ENCODE results near the gene STXBP3.

STXBP3 gene

DNA sequence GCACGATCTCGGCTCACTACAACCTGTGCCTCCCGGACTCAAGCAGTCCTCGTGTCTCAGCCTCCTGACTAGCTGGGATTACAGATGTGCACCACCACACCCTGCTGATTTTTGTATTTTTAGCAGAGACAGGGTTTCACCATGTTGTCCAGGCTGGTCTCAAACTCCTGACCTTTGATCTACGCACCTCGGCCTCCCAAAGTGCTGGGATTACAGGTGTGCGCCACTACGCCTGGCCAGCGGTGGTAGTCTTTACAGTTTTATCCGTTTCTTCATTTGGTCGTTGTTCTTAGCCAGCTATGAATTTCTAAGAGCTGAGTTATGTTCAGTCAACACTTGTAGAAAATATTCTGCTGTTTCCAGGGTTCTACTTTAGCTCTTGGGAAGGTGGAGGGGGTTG lies 57.1 kb downstream of the STXBP3 start:
- DNase-seq (ENCODE audit: low read depth in 2 of 2): no peak

DNA sequence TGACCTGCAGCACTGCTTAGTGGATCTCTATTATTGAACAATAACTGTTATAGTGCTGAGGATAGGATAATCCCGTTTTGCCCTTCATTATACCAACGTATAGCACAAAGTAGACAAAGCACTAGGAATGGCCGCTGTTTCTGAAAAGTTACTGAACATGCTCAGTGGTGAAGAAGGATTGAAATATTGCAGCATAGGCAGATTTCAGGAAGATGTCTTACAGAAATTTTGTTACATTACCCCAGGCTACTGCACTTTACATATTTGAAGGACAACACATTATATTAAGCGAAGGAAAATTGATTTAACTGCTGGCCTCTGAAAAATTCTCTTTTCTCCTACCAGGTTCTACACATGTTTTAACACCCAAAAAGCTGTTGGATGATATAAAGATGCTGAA lies 62.0 kb downstream of the STXBP3 start:
- DNase-seq (ENCODE audit: low read depth in 2 of 2): no peak

DNA sequence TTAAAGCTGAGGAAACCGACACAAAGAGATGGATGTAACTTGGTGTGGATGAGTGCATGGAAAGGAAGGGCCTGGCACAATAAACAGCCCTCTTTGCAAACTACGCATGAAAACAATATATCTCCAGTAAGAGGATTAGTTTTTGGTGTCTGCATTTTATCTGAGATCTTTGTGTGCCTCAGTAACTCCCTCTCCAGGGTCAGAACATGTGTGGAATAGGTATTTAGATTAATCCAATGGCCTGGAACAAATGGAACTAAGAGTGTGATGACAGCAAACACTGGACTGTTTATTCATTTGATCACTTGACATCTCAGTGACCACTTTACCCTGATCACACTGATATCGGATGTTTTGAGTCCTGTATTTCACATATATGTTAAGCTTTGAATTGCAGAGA lies 65.1 kb downstream of the STXBP3 start:
- DNase-seq (ENCODE audit: low read depth in 2 of 2): no peak

DNA sequence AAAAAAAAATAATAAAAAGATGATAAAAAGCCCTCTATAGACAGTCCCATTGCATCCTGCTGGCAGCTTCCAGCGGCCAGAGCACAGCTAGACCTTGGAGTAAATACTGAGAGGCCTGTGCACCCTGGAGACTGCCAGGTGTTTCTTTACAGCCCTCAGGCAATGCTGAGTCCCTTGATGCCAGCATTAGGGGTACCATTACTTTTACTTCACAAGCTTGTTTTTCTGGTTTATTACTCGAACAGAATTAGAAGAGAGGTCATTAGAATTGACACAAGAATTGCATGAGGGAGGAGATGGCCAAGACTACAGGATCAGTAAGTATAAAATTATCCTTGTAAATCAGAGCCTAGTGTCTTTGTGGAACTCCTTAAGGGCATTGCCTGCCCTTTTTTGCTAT lies 66.9 kb downstream of the STXBP3 start:
- no peak for DNase-seq (ENCODE audit: low read depth in 2 of 2)

DNA sequence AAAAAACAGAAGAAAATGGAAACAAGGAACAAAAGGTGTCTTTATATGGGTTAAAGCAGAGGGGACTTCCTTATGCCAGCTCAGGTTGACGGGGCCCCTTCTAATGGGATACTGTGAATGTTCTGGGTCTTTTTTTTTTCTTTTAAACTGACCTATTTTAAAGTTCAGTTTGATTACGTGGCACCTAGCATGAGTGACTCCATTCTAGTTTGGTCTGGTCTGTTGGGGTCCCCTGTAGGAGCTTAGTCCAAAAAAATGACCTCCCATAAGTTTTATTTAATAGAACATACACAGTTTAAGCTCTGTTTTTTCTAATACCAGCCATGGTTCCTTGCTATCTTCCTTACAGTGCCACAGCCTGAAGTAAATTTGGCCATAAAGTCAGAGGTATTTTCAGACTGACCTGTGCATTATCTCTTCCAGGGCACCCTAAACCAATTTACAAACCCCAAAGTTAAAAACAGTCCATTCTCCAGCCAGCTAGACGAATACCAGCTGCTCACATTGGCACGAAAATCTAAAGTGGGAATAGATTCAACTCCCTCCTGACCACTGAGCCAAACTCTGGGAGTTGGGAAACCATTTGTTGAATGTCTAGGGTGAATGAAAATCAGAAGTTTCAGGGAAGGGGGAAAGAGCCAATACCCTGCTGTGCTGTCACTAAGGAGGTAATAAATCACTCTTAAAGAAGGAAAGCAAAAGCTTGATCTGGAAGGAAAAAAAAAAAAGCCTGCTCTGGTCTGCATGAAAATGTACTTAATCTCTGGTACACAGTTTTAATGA lies 68.1 kb downstream of the STXBP3 start:
- peak in 1 of 2 experiments; percentile 4 for DNase-seq (ENCODE audit: low read depth in 2 of 2)

DNA sequence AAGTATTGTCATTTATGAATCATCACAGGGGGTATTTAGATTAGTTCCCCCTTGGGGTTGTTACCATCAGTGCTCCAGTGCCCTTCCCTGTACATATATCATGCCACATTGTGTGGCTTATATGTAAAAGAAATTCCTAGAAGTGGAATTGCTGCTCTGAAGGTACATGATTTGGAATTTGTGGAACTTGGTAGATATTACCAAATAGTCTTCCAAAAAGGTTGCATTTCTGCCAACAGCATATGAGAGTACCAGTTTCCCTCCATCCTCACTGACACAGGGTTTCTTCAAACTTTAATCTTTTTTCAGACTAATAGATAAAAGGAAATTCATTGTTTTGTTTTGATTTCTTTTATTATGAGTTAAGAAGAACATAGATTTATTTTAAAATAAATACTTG lies 69.1 kb downstream of the STXBP3 start:
- DNase-seq (ENCODE audit: low read depth in 2 of 2): no peak

DNA sequence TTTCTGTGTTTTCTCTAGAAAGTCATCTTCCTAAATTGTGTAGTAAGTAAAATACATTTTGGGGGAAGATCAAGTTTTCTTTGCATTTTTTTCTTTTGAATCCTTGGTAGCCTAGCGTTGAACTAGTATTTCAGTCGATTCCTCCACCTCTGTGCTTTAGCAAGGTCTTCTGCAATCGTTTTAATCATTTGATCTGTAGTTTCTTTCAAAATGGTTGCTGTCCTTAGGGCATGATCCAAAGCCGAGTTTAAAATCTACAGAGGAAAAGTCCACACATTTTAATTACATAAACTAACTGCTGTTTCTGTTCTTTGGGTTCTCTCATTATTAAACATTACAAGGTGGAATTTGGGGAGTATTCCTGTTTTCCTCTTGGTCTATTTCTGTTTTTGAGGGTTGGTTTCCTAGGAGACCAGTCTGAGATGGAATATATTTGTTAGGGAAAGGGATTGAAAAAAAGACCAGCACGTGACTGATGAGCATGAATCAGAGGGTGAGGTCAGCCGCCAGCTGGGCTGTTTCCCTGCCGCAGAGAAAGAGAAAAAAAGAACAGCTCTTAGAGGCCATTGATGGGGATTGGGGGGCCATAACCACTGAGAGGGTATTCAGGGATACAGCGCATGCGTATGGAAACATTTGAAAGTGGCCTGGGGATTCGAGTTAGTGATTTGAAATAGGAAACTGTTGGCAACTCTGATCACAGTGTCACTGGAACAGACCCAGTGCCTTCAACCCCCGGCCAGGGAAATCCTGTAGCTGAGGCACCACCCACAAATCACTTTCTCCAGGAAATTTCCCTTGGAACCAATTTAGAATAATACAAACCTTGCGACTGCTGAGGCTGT lies 69.8 kb downstream of the STXBP3 start:
- peak; percentile 66 to 75 for DNase-seq (ENCODE audit: low read depth in 2 of 2)

DNA sequence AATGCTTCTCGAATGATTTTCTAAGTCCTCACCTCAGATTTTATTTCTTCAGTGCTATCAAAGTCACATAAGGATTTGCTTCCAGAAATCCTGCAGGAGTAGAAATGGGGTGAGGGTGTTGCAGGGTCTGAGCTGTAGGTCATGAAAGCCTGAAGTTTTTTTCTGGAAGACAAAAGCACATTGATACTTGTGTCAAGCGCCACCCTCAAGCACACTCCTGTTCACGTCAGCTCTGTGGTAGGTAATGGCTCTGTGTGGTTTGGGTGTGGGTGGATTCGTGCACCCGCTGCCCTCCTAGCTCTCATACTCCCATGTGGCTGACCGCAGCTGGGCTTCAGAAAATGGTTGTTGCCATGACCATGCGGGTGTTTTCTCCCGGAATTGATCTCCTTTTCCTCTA lies 70.5 kb downstream of the STXBP3 start:
- no peak for DNase-seq (ENCODE audit: low read depth in 2 of 2)

DNA sequence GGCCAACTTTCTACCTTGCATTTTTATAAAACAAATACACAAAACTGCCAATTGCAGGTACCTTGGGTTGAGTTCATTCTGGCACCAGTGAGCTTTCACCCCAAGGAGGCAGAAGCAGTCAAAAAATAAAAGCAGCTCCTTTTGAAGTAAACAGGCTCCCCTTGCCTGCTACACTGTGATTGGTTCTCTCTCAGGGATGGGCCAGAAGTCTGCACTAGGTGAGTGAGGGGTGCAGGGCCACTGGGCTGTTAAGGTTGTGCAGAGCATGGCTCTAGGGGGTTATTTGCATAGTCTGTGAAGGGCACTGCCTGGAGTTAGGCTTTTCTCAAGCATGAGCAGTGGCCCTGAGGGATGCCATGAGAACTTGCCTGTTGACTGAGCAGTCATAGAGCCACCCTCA lies 71.3 kb downstream of the STXBP3 start:
- DNase-seq (ENCODE audit: low read depth in 2 of 2): no peak

DNA sequence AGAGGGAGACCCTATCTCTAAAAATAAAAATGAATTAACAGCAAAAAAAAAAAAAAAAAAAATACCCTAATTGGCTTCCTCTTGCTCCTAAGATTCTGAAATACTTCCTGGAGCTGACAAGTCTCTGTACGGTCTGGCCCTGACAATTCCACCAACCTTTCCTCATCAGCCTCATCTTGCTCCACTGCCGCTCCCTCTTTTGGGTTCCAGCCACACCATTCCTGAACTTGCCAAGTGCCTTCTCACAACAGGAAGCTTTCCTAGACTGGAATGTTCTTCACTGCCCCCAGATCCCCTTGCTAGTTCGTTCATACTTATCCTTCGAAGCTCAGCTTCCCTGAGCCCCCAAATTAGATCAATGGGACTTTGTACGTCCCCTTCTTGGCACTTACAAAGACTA lies 73.4 kb downstream of the STXBP3 start:
- DNase-seq (ENCODE audit: low read depth in 2 of 2): no peak

DNA sequence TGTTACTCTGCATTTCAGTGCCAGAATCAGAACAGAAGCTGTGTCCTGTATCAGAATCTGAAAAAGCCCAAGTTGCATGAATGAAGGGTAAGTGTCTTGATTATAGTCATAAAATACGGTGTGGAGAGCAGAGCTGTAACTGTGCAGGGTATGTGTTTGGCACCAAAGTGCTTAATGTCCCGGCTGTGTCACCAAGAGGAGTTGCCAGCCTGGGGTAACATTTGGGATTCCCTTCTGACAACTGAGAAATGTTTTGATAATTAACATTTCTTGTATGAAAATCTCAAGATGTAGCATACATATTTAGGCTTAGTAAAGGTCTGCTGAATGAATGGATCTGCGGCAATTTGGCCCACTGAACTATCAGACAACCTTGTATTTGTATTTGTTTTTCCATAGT lies 77.2 kb downstream of the STXBP3 start:
- DNase-seq (ENCODE audit: low read depth in 2 of 2): no peak

DNA sequence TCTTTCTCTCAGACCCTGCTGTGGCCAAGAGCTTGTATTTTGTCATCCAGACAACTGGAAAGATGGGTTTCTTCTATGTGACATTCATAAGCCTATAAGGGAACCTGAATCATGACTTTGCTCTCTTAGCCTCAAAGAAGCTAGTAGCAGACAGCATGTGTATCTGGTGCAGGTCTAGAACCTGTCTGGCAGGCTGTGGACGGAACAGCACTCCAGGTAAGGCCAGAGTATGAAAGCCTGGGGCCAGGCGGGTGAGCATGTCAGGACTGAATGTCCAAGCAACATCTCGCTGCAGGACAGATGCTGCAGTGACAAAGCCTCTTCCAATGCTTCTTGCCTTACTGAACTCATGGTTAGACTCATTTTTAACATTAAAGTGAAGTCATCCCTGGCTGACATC lies 77.6 kb downstream of the STXBP3 start:
- no peak for DNase-seq (ENCODE audit: low read depth in 2 of 2)

DNA sequence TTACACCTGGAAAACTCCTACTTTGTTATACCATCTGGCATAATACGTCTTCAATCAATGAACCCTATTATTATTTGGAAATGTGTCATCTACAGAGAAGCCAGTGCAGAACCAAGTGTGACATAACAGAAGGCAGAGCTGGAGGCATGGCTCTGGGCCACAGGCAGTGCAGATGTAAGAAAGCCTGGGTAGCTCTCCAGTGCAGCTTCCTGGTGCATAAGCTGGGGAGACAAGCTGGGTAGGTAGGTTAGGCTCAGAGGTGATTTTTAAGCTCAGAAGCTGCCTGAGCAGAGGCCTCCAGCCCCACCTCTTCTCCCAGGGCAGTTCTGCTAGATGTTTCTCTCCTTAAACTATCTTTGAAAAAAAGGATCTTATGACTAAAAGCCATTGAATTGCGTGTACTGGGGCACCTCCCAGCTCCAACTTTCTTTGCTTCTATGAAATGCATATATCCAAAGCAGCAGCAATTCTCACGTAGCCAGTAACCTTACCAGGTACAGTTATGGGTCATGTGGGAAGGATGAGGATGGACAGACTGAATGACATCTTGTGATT lies 79.7 kb downstream of the STXBP3 start:
- DNase-seq (ENCODE audit: low read depth in 2 of 2): no peak

DNA sequence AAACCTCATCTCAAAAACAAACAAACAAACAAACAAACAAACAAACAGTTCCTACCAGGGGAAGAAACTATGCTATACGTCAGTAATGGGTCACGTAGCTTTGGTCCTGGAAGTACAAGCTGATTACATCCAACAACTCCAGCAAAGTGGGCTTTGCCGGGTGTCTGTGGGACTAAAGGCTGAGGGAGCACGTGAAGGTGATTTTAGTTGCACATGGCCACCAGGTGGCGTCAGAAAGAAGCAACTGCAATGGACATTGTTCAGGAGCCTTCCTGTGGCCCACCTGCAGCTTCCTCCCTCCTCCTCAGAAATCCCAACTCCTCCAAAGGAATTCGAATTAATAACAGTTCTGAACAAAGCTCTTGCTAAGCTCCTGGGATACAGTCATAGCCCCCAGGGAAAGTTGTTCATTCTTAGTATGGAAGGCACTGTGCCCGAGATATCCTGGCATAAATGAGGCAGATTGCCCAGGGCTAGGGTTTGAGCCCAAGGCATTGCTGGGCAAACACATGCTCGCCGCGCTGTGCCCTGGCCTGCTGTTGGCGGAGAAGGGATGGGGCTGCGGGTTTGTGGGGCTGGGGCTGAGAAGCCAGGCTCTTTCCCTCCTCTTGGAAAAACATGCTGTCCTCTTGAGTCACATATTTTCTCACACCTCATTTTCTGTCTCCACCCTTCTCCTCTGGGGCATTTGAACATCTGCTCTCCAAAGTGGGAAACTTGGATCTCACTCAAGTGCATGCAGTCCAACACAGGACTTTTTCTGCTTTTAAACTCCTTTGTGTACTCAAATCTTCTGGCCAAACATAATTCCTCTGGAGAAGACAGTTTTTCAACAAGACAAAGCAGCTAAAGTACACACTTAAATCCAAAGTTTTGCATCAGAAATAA lies 81.8 kb downstream of the STXBP3 start:
- peak; percentile 54 to 58 for DNase-seq (ENCODE audit: low read depth in 2 of 2)

DNA sequence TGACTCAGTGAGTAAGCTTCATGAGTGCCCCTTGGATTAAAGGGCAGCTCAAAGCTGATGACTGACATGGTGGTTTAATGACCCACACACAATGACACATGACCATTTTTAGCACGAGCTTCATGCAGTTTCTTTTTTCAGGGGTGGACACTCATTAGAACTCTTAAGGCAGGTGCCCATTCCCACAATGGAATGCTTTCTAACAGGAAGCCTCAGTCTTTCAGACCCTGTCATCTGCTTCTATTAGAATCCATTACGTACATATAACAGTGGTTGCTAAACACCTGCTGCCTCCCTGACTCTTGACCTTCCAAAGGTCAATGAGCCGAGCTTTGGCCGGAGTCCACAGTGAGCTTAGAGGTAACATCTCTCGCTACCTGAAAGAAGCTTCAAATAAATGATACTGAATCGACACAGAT lies 83.0 kb downstream of the STXBP3 start:
- DNase-seq (ENCODE audit: low read depth in 2 of 2): no peak

DNA sequence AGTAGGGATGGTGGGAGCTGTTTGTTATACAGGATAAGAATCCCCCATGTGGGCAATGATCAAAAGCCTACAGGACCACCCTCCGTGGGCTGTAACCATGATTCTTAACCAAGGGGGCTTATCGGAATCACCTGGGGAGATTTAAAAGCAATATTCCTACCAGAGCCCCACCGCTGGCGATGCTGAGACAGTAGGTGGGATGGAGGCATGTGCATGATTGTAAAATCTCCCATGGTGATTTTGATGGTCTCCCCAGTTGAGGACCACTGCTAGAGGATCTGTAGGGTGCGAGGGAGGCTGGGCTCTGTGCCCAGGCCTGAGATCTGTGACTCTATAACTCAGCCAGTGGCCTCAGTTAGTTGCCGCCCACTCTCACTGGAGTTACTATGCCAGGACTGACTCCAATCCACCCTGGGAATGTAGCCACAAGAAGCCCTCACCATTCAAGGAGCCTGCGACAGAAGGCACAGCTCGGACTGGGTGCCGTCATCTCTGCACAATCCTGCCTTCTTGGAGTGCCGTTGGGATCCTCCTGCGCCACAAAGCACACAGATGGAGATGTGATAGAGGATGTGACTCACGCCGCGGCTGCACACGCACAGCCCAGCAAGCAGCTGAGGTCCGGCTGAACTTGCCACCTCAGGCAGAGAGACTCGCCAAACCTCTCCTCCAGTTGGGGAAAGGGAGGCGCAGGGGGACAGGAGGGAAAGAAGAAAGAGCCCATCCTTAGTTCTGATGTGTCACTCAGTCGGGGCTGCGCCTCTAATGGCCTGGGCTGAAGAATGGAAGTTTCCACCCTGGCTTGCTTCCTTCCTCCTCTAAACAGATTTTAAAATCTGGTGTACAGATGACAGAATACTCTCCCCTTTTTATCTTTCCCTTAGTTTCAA lies 83.9 kb downstream of the STXBP3 start:
- DNase-seq (ENCODE audit: low read depth in 2 of 2): peak; percentile 63 to 64

DNA sequence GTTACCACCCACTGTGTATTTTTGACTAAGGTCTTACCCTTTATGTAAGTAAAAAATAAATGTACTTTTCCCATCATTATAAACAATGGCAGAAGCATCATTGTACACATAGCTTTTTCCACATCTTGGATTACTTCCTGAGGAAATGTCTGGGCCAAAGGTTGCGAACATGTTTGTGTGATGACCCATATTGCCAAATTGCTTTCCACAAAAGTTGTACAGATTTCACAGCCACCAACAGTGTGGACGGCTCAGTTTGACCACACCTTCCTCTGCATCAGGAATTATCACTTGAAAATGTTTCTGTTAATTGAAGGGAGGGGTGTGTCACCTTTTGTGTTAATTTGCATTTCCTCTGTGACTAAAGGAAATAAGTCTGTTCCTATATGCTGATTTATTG lies 84.8 kb downstream of the STXBP3 start:
- DNase-seq (ENCODE audit: low read depth in 2 of 2): peak in 1 of 2 experiments; percentile 11

DNA sequence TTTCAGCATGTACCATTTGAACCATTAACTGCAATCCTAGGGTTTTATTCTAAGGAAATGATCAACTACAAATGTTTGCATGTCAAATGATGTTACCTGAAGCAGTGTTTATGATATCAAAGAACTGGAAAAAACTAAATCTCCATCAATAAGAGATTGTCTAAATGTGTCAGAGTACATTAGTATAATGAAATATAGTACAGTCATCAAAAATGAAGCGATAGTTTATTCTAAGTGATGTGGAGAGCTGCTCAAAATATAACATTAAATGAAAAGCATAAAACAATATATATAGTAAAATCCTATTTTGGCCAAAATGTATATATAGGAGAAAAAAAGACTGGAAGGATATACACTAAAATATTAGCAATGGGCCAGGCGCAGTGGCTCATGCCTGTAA lies 86.5 kb downstream of the STXBP3 start:
- DNase-seq (ENCODE audit: low read depth in 2 of 2): no peak

DNA sequence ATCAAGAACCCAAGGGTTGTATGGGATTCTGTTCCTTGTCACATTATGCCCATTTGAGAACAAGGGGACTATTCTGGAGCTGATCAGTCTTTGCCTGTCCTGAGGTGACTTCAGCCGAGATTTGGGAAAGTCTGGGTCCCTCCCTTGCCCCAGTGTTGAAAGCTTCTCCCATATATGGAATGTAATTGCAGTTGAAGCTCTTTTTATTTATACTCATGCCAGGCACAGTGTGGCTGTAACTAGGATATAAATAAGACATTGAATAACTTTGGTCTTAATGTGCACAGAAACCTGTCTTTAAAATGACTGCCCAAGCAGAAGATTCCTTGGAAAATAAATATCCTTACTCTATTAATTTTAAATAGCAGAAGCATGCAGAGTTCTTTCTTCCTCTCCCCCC lies 95.2 kb downstream of the STXBP3 start:
- no peak for DNase-seq (ENCODE audit: low read depth in 2 of 2)

DNA sequence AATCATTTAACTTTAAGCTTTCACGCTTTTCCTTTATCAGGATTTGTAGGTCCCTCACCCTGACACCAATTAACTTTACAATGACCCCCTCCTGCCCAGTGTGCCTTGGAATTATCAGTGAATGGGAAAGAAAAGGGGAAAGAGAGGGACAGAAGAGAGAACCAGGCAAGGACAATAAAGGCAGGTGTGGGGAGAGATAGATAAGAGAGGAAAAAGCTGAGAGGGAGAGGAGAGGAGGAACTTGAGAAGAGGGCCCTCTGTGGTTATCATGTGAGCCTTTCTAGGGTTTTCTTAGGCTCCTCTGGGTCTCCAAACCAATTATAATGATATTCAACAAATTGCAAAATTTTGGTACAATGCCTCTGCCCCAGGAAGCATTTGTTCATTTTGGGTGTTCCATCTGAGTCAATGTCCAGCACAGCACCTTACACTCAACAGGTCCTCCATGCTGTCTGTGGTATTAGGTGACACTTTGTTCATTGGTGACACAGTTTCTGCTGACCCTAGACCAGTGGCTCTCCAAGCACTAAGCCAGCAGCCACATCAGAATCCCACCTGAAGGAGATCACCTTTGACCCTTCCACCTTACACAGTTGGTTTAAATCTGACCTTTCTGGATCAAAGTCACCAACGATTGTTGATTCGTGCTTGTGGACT lies 96.2 kb downstream of the STXBP3 start:
- no peak for DNase-seq (ENCODE audit: low read depth in 2 of 2)
